ENCODE data around the gene SPART. TPM values are rescaled to one million over a fixed set of nuclear protein-coding genes. Genes with fewer than 3 reads are reported as not detected.

Gene SPART
- total and polyA plus RNA-seq, 2 of the 8 experiments (the other 6 are each of a cell fraction or from before 2014, with no cell fraction given) = 27.2 to 74.1 TPM

- Histone ChIP-seq H3K14ac (ENCODE audit: insufficient read length) (no peak overlapping the region), H3K79me1 (ENCODE audit: low read depth, low read length) (no peaks in the 10 kb centered on the region), H2AFZ (ENCODE audit: low read length) (no peak overlapping the region), H3K18ac (ENCODE audit: extremely low read depth, low read length) (no peak overlapping the region), H3K4me3 (ENCODE audit: extremely low read depth in 1 of 4, insufficient read depth in 2 of 4, low read depth in 3 of 4, low read length in 4 of 4) (no peak overlapping the region), H3K4me1 (replicated peaks in 1 of 4; ENCODE audit: control insufficient read depth in 3 of 4, insufficient read depth in 4 of 4, low read length in 3 of 4) (no peaks in the 10 kb centered on the region), H2BK120ac (replicated peaks; ENCODE audit: low read depth, low read length) (no peak overlapping the region), H4K20me1 (replicated peaks in 1 of 2; ENCODE audit: control insufficient read depth in 1 of 2, insufficient read depth in 2 of 2, low read length in 2 of 2) (no peaks in the 10 kb centered on the region), H3K9me3 (ENCODE audit: insufficient read depth in 2 of 2, low read depth in 1 of 2, low read length in 1 of 2) (no peaks in the 10 kb centered on the region), H3K36me3 (ENCODE audit: control insufficient read depth in 2 of 4, insufficient read depth in 4 of 4, low read length in 3 of 4) (no peaks in the 10 kb centered on the region), H4K91ac (replicated peaks; ENCODE audit: insufficient read length, low read length) (no peak overlapping the region), H3K23ac (ENCODE audit: insufficient read length) (no peak overlapping the region), H2BK15ac (ENCODE audit: low read length) (no peak overlapping the region), H2BK12ac (ENCODE audit: low read depth, low read length) (no peak overlapping the region), H3K27ac (ENCODE audit: low read depth, low read length) (no peak overlapping the region), H3K27me3 (replicated peaks in 1 of 4; ENCODE audit: control insufficient read depth in 3 of 4, extremely low read depth in 1 of 4, insufficient read depth in 3 of 4, low read length in 3 of 4) (no peaks in the 10 kb centered on the region), H3K79me2 (ENCODE audit: control insufficient read depth in 1 of 2, insufficient read depth in 2 of 2, low read length in 2 of 2) (no peaks in the 10 kb centered on the region), H3K23me2 (ENCODE audit: low read depth, low read length) (no peaks in the 10 kb centered on the region), H3K9ac (replicated peaks in 1 of 4; ENCODE audit: extremely low read depth in 1 of 4, low read depth in 3 of 4, low read length in 3 of 4) (no peak overlapping the region; a peak in 1 of 7 replicates), H2BK20ac (ENCODE audit: low read length) (no peak overlapping the region), H3K56ac (replicated peaks; ENCODE audit: insufficient read length, low read depth, low read length) (no peak overlapping the region), H4K8ac (ENCODE audit: extremely low read depth, insufficient read depth, low read length) (no peak overlapping the region), H2BK5ac (ENCODE audit: low read depth, low read length) (no peak overlapping the region), H2AK5ac (ENCODE audit: low read depth, low read length) (no peak overlapping the region), H3K4ac (replicated peaks; ENCODE audit: insufficient read length, low read depth, low read length) (no peak overlapping the region), H3K4me2 (ENCODE audit: insufficient read depth in 1 of 2, low read depth in 2 of 2, low read length in 2 of 2) (no peak overlapping the region), H4K5ac (ENCODE audit: insufficient read length, low read depth, low read length) (no peak overlapping the region)
- ChIA-PET CTCF (ENCODE audit: partially characterized antibody) (no interaction called here), POLR2A (ENCODE audit: partially characterized antibody) (no interaction called here)
- 92% methylated on average over 3 of the region's 3 CpGs; no CpG with 5 or more reads in 1 of the 2 experiments for WGBS, 2 experiments (ENCODE audit: extremely low coverage in 1 of 2, insufficient coverage in 1 of 2, insufficient read length in 1 of 2, insufficient replicate concordance in 2 of 2, low coverage in 1 of 2, low lambda C conversion rate in 2 of 2, missing lambda C conversion rate in 1 of 2)
- DNase-seq (ENCODE audit: low read depth in 1 of 2, low spot score in 2 of 2) (no peak), FAIRE-seq (no peak)
- no peak for TF ChIP-seq CHD2 (IDR thresholded peaks at IDR 0.05; ENCODE audit: low read length)
- no peak for TF ChIP-seq ASH2L (IDR thresholded peaks at IDR 0.05; ENCODE audit: low read length)
- no peak for TF ChIP-seq BACH1 (IDR thresholded peaks at IDR 0.05; ENCODE audit: low read length)
- no peak for TF ChIP-seq CBX8 (IDR thresholded peaks at IDR 0.05; ENCODE audit: borderline replicate concordance, low read depth, low read length)
- TF ChIP-seq BRCA1 (IDR thresholded peaks at IDR 0.05; ENCODE audit: low read depth, low read length) = no peak
- no peak for TF ChIP-seq SIX5 (IDR thresholded peaks at IDR 0.05; ENCODE audit: low read depth, low read length)
- TF ChIP-seq JUND (IDR thresholded peaks at IDR 0.05; ENCODE audit: low read length) = no peak
- TF ChIP-seq PHF8 (conservative IDR thresholded peaks at IDR 0.05; ENCODE audit: low read depth, low read length) = no peak
- no peak for TF ChIP-seq ZNF274 (IDR thresholded peaks at IDR 0.05; ENCODE audit: borderline replicate concordance, extremely low read depth, low read length)
- TF ChIP-seq CREB1 (IDR thresholded peaks at IDR 0.05) = no peak
- no peak for TF ChIP-seq ATF2 (IDR thresholded peaks at IDR 0.05; ENCODE audit: low read length)
- TF ChIP-seq RAD21 (IDR thresholded peaks at IDR 0.05 in 1 of 2, conservative IDR thresholded peaks at IDR 0.05 in 1 of 2; ENCODE audit: low read depth in 2 of 2, low read length in 2 of 2) = no peak
- no peak for TF ChIP-seq JUN (IDR thresholded peaks at IDR 0.05; ENCODE audit: low read depth, low read length)
- no peak for TF ChIP-seq YY1 (IDR thresholded peaks at IDR 0.05; ENCODE audit: low read depth, low read length)
Measured at GRCh38 chr13:36362914-36363313, 16.7 kb upstream of the SPART start.

All from H1 (cell line).